DMS114 treated with DMSO at 0.1 percent for 48 hours (cell line): ENCODE data around the gene NTNG2.

Experiments used
- DNase-seq: peaks from one replicate; lab custom pipeline; 2025; ENCODE audit not compliant: unreplicated experiment; lab: John Stamatoyannopoulos, UW

NTNG2 gene

GRCh38 chr9:132146575-132146974 lies 15.3 kb upstream of the NTNG2 start:
- DNase-seq, result no peak

- no peak for DNase-seq
Observed at GRCh38 chr9:132147331-132147730, 14.5 kb upstream of the NTNG2 start.

GRCh38 chr9:132147839-132148238 lies 14.0 kb upstream of the NTNG2 start:
- DNase-seq, result no peak

- no peak for DNase-seq
Observed at GRCh38 chr9:132150256-132150655, 11.6 kb upstream of the NTNG2 start.

GRCh38 chr9:132151118-132151517 lies 10.7 kb upstream of the NTNG2 start:
- no peak for DNase-seq

GRCh38 chr9:132152231-132152630 lies 9.6 kb upstream of the NTNG2 start:
- DNase-seq, result no peak

GRCh38 chr9:132154863-132155567 lies 6.8 kb upstream of the NTNG2 start:
- DNase-seq, result no peak

GRCh38 chr9:132155568-132155895 lies 6.3 kb upstream of the NTNG2 start:
- no peak for DNase-seq

GRCh38 chr9:132156262-132156661 lies 5.6 kb upstream of the NTNG2 start:
- DNase-seq, result no peak

- DNase-seq, result no peak
Observed at GRCh38 chr9:132157347-132158116, 4.3 kb upstream of the NTNG2 start.

- no peak for DNase-seq
Observed at GRCh38 chr9:132160802-132161742, 786 bp upstream of the NTNG2 start.

- DNase-seq, result no peak
Observed at GRCh38 chr9:132162764-132163456, 1.1 kb downstream of the NTNG2 start.

- no peak for DNase-seq
Observed at GRCh38 chr9:132163457-132163875, 1.6 kb downstream of the NTNG2 start.

GRCh38 chr9:132163876-132164603 lies 2.2 kb downstream of the NTNG2 start:
- no peak for DNase-seq

GRCh38 chr9:132164604-132165362 lies 2.9 kb downstream of the NTNG2 start:
- DNase-seq, result no peak

- DNase-seq, result no peak
Observed at GRCh38 chr9:132166599-132166998, 4.7 kb downstream of the NTNG2 start.

- no peak for DNase-seq
Observed at GRCh38 chr9:132167192-132167591, 5.3 kb downstream of the NTNG2 start.

GRCh38 chr9:132168347-132168746 lies 6.5 kb downstream of the NTNG2 start:
- DNase-seq, result no peak

- no peak for DNase-seq
Observed at GRCh38 chr9:132168851-132169250, 7.0 kb downstream of the NTNG2 start.
